CD4-positive, alpha-beta T cell treated with Interleukin-10 for 1 hour (primary cell): ENCODE measurements around the gene SND1.
A peak's percentile ranks its signal among the peaks of the same experiment; 100 is the strongest.

Experiments used
- DNase-seq: peaks from one replicate; pipeline ENCODE4 v3.0.0-alpha.2; 2020

The SND1 gene

DNA sequence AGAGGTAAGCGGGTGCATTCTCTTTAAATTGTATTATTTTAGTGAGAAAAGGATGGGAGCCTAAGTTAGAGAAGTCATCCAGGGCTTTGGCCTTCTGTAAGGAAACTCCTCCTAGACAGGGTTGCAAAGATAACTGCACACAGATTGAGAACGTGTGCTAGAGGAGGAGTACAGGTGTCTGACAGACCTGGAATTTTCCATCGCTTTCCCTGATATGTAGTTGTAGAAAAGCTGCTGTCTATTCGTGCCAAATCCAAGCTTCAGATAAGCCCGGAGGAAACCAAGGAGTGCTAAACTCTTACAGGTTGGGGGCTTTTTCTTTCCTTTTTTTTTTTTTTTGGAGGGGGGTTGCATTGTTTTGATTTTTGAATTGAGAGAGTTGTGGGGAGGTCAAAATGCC is 356.1 kb downstream of the SND1 start:
- DNase-seq: no peak

DNA sequence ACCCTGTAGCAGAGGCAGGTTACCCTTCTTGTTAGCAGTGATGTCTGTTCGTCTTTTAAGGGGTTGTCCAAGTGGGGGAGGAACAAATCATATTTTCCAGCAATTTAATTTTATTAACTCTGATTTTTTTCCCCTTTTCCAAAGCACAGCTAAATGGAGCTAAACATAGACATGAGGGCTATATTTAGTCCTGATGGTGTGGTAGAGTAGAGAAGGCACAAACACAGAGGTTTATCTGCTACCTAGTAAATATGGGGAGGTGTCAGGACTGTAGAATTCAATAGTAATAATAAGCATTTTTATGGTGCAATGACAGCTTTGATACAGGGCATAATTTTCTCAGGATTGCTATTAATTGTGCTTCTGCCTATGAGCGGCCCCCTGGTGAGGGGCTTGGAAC is 356.8 kb downstream of the SND1 start:
- no peak for DNase-seq

DNA sequence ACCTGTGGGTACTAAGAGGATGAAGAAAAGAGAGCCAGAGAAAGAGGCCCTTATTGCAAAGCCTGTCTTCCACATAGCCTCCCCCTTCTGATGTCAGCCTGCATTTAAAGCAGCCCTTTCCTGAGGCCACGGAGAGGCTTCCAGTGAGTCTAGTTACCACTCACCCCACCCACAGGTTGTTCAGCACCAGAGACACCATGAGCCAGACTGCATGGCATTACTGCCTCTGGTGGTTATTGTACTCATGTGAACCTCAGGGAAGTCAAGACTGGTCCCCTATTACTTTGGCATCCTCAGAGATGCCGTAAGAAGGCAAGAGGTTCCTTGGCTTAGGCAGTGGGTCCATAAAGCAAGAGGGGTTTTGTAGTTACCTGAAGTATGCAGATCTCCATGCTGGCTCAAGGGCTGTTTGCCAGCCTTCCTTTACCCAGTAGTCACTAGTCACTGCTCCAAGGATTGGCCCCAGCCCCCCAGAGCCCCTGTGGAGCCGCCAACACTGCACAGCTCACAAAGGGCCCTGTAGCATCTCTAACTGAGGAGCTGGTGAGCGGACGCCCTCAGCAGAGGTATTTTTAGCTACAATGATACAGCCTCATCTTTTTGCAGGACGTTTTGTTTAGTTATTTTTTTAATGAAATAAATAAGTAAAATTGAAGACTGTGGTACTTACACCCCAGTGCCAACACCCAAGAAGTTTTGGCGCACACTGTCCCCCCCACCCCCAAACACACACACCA is 358.6 kb downstream of the SND1 start:
- no peak for DNase-seq

DNA sequence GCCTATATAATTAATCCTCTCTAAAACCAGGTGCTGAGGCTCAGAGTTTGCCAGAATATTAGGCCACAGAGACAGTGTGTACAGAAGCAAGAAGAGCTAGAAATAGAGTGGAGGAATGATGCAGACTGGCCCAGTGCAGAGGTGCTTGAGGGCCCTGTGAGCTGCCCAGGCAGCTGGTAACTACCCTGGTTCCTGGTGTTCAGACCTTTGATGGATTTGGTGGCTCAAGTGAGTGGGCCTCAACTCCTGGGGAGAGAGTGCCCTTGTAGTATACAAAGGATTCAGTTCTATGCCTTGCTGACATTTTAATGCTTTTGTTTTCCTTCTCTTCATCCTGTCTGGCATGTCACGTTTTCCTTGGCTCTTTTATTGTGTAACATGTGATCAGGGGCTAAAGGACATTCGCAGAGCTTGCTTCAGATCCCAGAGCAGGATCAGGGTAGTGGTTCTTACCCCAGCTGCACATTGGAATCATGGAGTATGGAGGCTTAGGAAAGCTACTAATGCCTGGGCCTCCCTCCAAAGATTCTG is 359.2 kb downstream of the SND1 start:
- DNase-seq: no peak

DNA sequence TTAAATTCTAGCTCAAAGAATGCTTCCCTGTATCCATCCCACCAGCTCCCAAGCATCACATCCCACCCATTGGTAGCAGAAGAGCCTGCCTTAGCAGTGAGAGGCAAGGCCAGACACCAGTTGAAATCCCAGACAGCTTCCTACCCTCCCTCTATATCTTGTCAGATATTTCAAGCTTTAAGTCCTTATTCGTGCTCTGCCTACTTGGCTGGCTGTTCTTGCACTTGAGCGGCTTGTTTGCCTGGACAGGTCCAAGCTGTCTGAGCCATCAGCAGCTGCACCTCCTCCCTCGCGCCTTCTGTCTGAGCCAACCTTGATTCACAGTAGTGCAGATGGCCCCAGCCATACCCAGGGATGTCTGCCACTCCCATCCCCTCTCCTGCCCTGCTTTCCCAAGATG is 362.8 kb downstream of the SND1 start:
- DNase-seq: no peak

DNA sequence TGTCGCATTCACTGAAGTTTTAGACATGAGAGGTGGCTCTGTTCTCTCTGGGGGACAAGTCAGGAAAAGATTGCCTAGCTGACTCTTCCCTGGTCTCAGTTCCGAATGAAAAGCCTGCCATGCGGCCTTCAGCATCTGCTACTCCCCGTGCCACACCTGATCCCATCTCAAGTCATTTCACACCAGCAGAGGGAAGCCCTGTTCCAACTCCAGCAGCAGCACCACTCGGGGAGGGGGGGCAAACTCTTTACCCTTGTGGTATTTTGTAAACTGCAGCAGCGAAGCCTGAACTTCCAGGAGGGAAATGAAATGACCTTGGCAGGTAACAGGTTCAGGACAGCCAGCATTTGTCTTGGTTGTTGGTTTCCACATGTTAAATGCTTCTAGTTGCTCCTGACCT is 365.5 kb downstream of the SND1 start:
- DNase-seq: no peak

DNA sequence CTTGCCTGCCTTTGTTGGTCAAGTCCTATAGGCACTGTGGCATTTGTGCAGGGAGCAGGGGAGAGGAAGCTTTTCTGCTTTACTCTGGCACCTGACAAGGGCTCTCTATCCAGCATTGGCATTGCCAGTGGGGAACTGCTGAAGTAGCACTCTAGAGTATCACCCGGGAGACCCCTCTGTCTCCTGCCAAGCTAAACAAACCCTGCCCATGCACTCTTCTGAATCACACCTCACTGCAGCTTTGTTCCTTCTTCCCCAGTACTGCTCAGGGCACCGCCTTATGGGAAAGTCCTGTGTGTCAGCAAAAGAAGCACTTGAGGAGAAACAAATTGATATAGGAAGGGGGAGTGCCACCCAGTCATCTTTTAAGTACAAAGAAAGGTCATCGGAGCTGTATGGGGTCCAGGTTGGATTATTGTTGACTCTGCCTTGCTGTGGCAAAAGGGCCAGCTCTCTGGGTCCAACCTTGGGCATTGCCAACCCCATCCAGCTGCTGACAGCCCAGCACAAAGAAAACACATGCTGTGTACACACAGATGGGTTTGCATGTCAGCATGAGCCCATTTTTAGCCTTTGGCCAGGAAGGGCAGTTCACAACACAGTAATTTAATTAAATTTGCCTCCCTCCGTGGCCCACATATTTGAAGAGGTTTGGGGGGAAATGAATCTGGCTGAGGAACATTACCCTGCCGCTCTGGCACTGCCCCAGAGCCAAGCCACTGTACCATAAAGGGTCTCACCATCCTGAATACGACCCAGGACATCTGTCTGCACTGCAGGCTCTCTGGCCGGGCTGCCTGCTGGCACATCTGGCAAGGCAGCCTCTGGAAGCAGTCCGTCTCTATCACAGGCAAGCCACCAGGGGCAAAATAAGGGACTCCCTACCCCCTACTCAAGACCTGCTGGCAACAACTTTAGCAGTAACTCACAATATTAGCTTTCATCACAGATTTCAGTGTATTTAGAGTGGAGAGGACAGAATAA is 366.2 kb downstream of the SND1 start:
- DNase-seq: no peak

DNA sequence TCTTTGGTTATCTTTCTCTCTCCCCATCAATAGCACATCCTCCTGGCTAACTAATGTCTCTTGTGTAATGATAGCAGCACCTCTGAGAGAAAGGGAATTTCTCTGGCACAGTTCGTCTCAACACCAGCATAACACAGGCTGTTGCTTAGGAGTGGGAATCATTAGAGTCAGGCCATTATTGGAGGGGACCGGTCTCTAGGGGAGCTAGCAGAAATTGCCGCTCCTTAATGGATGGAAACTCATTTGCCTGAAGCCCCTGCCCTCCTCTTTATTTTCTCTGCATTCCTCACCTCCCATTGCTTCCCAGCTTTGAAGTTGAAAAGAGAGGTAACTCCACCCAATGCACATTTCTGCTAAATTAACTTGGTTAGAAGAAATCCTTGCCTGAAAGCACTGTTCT is 367.3 kb downstream of the SND1 start:
- DNase-seq: no peak

DNA sequence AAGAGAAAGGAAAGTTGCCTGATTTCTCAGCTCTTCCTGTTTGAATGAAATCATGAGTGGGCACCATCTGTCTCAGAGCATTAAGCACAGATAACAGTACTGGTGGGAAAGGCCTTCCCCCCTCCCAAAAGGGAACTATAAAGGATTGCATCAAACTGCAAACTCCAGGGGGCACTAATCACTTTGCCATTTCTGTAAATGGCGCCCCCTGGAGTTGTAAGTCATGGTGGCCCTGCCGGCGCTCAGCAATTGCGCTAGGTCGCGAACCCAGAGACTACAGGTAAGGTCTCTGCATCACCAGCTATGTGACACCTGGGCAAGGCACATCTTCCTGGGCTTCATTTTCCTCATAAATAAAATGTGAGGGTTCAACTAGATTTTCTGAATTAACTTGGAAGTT is 368.2 kb downstream of the SND1 start:
- DNase-seq: peak; percentile 10

DNA sequence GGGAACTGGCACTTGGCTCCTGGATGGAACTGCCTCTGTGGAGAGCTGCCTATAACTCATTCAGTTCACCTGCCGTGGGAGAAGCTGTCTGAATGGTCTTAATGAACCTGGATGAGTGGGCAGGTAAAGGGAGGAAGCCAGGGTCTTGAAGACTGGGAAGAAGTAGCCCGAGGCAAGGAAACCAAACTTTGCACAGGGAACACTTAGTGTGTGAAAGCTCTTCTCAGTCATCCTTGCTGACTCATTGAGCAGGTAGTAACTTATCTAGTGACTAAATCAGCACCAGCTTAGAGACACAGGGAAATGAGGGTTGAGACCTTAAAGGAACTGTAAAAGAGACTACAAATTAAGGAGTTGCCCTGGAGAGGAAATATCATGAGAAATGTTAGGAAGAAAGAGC is 369.4 kb downstream of the SND1 start:
- DNase-seq: no peak

DNA sequence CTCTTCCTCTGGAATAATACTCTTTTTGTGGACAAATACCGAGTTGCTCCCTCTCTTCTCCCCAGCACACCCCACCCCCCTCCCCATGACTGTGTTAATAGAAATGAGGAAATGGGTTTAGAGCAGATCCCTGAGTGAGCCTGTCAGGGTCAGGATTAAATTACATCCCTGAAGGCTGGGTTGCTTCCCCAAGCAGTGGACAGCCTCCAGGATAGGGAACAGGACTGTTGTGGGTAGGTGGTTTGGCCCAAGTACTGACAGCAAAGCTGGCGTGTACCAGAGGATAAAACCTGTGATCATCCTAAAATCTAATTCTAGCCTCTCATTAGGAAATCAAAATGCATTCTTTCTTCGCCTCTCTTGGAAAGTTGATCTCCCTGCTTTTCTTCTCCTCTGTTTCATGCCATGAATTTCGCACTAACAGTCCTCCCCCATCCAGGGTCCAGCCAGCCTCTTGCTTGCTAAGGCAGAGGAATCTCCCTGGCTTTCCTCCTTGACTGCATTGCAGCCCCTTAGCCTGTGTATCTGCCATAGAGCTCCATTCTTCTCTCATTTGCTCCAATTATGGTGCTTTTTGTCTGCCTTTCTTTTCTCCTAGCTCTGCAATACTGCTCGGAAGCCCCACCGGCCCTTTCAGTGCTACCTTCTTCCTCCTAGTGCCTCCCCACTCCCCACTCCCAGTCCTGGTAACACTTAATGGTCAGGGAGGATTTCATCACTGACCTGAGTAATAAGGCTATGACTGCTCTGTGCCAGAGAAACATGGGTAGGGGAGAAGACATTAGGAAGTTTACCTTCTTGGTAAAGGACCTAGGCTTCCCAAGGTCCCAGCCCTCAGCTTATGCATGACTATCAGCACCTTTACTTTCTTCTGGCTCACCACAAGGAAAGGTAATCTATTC is 370.9 kb downstream of the SND1 start:
- no peak for DNase-seq

DNA sequence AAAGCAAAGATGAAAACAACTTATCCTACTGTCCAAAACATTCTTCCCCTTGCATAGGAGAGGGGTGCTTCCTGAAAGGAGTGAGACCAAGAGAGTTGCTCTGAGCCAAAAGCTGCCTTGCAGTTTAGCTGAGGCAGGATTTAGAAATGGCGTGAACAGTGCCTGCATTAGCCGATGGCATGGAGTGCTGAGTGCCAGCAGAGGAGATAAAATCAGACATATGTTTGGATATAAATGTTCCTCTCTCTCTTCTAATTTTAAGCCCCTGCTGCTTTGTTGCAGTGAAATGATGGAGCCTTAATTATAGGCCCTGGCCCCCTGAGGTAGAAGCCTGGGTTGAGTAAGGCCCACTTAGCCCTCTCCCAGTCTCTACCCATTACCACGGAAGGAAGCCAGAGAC is 372.2 kb downstream of the SND1 start:
- DNase-seq: no peak

DNA sequence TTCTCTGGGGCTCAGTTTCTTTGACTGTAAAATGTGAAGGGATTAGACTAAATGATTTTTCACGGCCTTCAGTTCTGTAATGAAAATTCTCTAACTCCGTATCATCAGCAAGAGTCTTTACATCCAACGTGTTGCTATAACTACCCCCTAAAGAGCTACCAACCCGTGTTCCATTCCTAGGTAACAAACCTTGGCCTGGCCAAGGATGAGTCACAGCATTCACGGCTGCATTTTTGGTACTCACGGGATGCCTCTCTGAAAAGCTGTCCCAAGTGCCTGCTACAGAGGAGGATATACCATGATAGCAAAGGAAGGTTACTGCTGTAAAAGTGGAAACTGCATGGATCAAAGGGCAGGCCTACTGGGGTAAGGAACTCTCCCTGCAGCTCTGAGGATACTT is 373.4 kb downstream of the SND1 start:
- no peak for DNase-seq

DNA sequence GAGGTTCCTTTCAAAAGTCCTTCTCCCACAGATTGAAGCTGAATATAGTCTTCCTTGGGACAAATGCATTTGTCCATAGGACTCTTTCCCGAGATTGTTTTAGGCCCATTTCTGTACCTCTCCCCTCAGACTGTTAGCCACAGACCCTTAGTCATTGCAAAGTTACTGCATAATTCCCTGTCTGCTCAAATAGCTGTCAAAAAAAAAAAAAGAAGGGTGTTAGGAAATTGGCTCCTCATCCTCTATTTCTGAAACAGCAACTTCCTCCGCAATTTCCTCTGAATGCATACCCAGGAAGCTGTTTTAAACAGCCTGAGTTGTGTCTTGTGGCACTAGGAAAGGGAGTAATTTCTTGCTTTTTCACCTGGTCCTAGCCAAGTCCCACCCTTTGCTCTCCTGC is 373.8 kb downstream of the SND1 start:
- DNase-seq: no peak

DNA sequence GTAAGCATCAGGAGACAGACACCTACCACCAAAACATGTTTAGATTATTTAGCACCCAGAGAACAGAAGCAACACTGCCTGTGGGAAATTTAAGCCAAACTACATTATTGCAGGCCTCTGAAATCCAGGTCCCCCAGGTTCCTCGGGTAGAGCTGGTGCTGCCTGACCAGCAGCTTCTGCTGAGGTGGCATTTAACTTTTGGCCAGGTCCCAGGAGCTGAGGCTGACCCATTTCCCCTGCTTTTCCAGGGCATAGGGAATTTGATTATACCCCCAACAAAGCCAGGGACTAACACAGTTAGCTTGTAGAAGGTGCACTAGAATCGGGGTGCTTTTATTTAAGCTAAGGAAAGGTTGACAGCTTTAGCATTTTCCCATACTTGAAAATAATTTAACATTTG is 374.6 kb downstream of the SND1 start:
- DNase-seq: no peak

DNA sequence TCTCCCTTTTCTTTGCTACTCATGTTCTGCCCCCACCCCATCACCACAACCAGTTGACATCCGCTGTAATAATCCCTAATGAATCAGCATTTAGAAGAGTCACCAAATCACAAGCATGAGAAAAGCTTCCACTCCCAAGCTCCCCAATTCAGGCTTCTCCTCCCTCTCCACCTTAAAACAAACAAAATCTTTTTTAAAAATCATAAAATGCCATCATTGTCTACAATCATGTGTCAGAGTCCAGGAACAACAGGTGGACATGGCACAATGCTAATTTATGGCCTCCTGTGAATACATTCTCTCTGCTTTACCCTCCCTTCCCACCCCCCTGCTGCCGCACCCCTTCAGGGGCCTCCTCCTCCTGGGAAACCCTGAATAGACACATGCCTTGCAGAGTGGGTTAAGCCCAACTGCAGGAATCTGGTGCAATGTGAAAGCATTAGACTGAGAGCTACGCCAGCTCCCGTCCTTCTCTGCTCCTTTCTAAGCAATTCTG is 375.5 kb downstream of the SND1 start:
- DNase-seq: no peak

DNA sequence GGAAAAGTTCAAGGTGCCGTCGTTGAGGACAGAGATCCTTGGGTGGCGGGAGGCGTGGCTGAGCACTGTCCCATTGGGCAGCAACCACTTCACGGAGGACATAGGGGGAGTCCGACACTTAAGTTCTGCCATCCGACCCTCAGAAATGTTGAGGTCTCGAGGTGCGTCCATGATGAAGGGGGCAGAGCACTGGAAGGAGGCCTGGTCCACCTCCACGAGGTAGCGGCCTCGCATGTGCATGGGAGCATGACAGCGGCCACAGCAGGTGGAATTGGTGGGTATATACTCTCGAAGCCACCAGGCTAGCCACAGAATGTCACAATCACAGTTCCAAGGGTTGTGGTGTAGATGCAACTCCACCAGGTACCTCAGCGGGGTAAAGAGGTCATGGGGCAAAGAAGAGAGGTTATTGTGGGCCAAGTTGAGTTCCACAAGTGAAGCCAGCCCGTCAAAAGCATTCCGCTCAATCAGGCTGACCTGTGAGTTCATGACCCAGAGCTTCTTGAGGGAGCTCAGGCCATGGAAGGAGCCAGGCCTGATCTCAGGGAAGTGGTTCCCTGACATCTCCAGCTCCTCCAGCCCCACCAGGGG is 377.5 kb downstream of the SND1 start:
- DNase-seq: no peak

DNA sequence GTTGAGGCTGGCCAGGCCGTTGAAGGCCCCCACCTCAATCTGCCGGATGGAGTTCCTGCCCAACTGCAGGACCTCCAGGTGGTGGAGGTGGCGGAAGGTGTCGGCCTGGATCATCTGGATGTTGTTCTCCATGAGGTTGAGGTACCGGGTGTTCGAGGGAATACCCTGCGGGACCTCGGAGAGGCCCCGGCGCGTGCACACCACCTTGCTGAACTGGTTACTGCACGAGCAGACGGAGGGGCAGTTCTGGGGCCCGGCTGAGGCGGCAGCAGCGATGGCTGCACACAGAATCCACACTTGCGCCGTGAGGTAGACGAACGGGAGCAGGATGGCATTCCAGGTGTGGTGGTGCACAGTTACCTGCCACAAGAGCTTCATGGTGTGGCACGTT is 378.3 kb downstream of the SND1 start:
- no peak for DNase-seq

DNA sequence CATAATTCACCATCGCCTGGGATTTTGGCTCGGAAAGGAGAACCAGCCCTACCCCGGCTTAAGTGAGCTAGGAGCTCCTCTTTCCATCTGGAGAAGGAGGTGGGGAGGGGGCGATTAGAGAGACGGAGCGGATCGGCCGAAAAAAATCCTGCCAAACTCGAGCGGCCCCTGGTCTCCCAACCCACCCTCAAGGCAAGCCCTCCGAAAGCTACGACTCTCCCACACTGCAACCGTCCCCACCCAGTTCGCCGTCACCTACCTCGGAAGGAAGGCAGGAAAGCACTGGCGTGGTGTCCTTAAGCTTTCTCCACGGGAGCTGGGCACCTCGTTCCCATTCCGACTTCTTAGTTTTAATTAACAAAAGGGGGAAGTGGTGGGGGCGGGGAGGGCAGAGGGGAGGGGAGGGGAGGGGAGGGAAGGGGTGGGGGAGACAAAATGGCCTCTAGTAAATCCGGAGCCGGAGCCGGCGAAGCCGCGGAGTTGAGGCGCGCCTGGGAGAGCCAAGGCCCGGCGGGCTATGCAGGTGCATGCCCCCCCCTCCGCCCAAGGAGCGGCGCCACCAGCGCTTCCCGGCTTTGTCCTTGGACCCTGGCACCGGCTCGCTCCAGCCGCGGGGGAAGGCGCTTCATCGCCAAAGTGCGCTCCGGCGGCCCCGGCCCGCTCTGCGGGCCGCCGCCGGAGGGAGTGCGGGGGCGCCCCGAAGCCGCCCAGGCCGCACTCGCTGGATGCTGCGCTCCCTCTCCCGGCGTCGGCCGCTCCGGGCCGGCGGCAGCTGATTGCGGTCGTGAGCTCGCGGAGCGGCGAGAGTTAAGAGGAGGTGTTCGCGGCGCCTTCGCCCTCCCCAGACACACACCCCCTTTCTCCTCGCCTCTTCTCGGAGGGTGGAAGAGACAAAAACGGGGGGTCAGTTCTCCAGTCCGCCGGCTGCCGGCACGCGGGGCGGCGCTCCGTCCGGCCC is 378.9 kb downstream of the SND1 start, which contains the start of gene LRRC4:
Gene LRRC4, minus strand, starts transcription at position 784 of the 958 bp plus-strand sequence. CDS start 797 bp downstream, outside the sequence.
- DNase-seq: peak; percentile 17

DNA sequence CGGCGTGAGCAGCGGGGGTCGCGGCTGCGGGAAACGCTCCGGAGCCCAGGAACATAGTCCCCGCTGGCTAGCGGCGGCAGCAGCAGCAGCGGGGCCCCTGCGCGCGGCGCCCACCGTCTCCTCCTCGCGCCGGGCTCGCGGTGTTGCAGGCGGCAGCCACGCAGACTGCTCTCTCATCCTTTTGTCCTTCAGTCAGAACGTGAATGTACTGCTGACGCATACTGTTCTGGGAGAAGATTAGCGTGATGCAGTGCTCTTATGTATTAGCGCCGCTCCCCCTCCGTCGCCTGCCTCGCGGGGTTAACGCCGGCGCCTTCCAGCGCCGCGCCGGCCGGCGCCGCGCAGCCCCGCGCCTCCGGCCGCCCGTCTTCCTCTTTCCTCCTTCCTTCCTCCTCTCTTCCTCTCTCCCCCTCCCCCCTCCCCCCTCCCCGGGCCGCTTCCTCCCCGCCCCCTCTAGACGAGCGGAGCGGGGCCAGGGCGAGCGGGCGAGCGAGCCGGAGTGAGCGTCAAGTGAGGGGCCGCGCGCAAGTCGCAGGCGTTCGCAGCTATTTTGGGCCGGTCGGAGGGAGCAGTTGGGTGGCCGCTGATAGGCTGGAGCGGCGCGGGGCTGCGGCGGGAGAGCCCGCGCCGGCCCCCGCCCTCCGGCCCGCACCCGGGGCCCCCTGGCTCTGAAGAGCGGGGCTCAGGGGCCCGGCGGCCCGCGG is 380.1 kb downstream of the SND1 start:
- peak; percentile 43 for DNase-seq
